HUES64 (cell line): ENCODE results near the gene ABCG4.
"Not testable (repeated sequence)": the region's sequence is repeated elsewhere in the genome, so short reads cannot be mapped to it uniquely, and the experiment has no call there.

Experiments
- H3K27ac ChIP-seq: 2 replicates; pipeline ENCODE4 v1.7.0; 2013; ENCODE audit warnings: low read depth, low read length, inconsistent platforms
- H3K27me3 ChIP-seq: 2 replicates; pipeline ENCODE4 v1.6.1; 2013; ENCODE audit warnings: mild to moderate bottlenecking, low read length; ENCODE audit not compliant: insufficient read depth
- H3K36me3 ChIP-seq: 2 replicates; pipeline ENCODE4 v1.6.1; 2013; ENCODE audit warnings: mild to moderate bottlenecking, low read length; ENCODE audit not compliant: insufficient read depth
- H3K4me1 ChIP-seq: 2 replicates; pipeline ENCODE4 v1.6.1; 2013; ENCODE audit warnings: mild to moderate bottlenecking, low read length, moderate library complexity; ENCODE audit not compliant: insufficient read depth
- H3K4me3 ChIP-seq: 2 replicates; pipeline ENCODE4 v1.5.1; 2013; ENCODE audit warnings: mild to moderate bottlenecking, low read length, moderate library complexity
- H3K9ac ChIP-seq: 2 replicates; pipeline ENCODE4 v1.6.1; 2013; ENCODE audit warnings: mild to moderate bottlenecking, low read depth, low read length
- H3K9me3 ChIP-seq: 2 replicates; pipeline ENCODE4 v1.6.1; 2013; ENCODE audit warnings: low read depth, low read length; ENCODE audit not compliant: insufficient read depth
- WGBS: fragments of 150-250, 120-280 bp; methylation state at CpG from one replicate; pipeline ENCODE4 v1.1.7; 2013; ENCODE audit warnings: missing lambda C conversion rate; 5-methylcytosine and 5-hydroxymethylcytosine counted together

ABCG4 gene

GRCh38 chr11:119196833-119197483 is 48.1 kb downstream of the ABCG4 start:
- Histone ChIP-seq H3K36me3 (no peaks in the 10 kb centered on the region), H3K4me3 (no peak overlapping the region), H3K27me3 (no peaks in the 10 kb centered on the region), H3K9me3 (no peaks in the 10 kb centered on the region), H3K9ac (no peak overlapping the region), H3K27ac (no peak overlapping the region), H3K4me1 (peaks cover 6% of the 10 kb centered on the region)
- 58% methylated on average over 4 of the region's 5 CpGs for WGBS

GRCh38 chr11:119198925-119199324 is 50.1 kb downstream of the ABCG4 start:
- Histone ChIP-seq H3K27me3 (no peaks in the 10 kb centered on the region), H3K4me1 (peaks cover 6% of the 10 kb centered on the region), H3K27ac (no peak overlapping the region), H3K9ac (no peak overlapping the region), H3K36me3 (no peaks in the 10 kb centered on the region), H3K9me3 (no peaks in the 10 kb centered on the region), H3K4me3 (no peak overlapping the region)
- 85% methylated on average over 6 of the region's 6 CpGs for WGBS

- 92% methylated on average over 5 of the region's 5 CpGs for WGBS
- not testable (repeated sequence) for H3K9ac ChIP-seq, H3K4me3 ChIP-seq, H3K9me3 ChIP-seq, H3K36me3 ChIP-seq, H3K4me1 ChIP-seq, H3K27me3 ChIP-seq, H3K27ac ChIP-seq
Observed at GRCh38 chr11:119201236-119201635, 52.4 kb downstream of the ABCG4 start.

- WGBS, result 90% methylated on average over 6 of the region's 7 CpGs
- no peaks in the 10 kb centered on the region for H3K9me3 ChIP-seq
- H3K36me3 ChIP-seq, result no peaks in the 10 kb centered on the region
- H3K27me3 ChIP-seq, result no peaks in the 10 kb centered on the region
- peaks cover 10% of the 10 kb centered on the region for H3K4me1 ChIP-seq
- no peak overlapping the region for H3K4me3 ChIP-seq
- no peak overlapping the region for H3K27ac ChIP-seq
- no peak overlapping the region for H3K9ac ChIP-seq
Observed at GRCh38 chr11:119202554-119202953, 53.7 kb downstream of the ABCG4 start.

- Histone ChIP-seq H3K27me3 (no peaks in the 10 kb centered on the region), H3K36me3 (no peaks in the 10 kb centered on the region), H3K4me1 (peaks cover 22% of the 10 kb centered on the region), H3K4me3 (no peak overlapping the region), H3K27ac (no peak overlapping the region), H3K9ac (no peak overlapping the region), H3K9me3 (no peaks in the 10 kb centered on the region)
- 96% methylated on average over 9 of the region's 9 CpGs for WGBS
Observed at GRCh38 chr11:119204066-119204465, 55.2 kb downstream of the ABCG4 start.

- Histone ChIP-seq H3K27me3 (no peaks in the 10 kb centered on the region), H3K4me1 (peaks cover 22% of the 10 kb centered on the region), H3K9me3 (no peaks in the 10 kb centered on the region), H3K9ac (no peak overlapping the region), H3K4me3 (peak overlapping the region; percentile 79), H3K36me3 (no peaks in the 10 kb centered on the region), H3K27ac (no peak overlapping the region)
- 50% methylated on average over 9 of the region's 10 CpGs for WGBS
Observed at GRCh38 chr11:119205080-119205479, 56.2 kb downstream of the ABCG4 start.

GRCh38 chr11:119205574-119206510 is 57.0 kb downstream of the ABCG4 start, which contains the start of gene CBL:
Gene CBL (plus strand): TSS chr11:119206339. CDS start chr11:119206418, 79 bp downstream.
- no peaks in the 10 kb centered on the region for H3K27me3 ChIP-seq
- 1% methylated on average over 87 of the region's 88 CpGs for whole genome bisulfite sequencing
- peaks cover 22% of the 10 kb centered on the region for H3K4me1 ChIP-seq
- no peaks in the 10 kb centered on the region for H3K9me3 ChIP-seq
- no peaks in the 10 kb centered on the region for H3K36me3 ChIP-seq
- peak within 1 kb of the TSS; percentile 79 for H3K4me3 ChIP-seq
- peak within 1 kb of the TSS; percentile 99 for H3K27ac ChIP-seq
- H3K9ac ChIP-seq, result peak within 1 kb of the TSS; percentile 91

- no peaks in the 10 kb centered on the region for H3K9me3 ChIP-seq
- peak overlapping the region; percentile 79 for H3K4me3 ChIP-seq
- H3K27me3 ChIP-seq, result no peaks in the 10 kb centered on the region
- no peaks in the 10 kb centered on the region for H3K36me3 ChIP-seq
- H3K4me1 ChIP-seq, result peaks cover 22% of the 10 kb centered on the region
- 1% methylated on average over 33 of the region's 41 CpGs for WGBS
- H3K27ac ChIP-seq, result peak overlapping the region; percentile 99
- H3K9ac ChIP-seq, result peak overlapping the region; percentile 91
Observed at GRCh38 chr11:119206511-119207414, 57.9 kb downstream of the ABCG4 start.

GRCh38 chr11:119207415-119207960 is 58.6 kb downstream of the ABCG4 start:
- 36% methylated on average over 7 of the region's 11 CpGs for WGBS
- Histone ChIP-seq H3K27me3 (no peaks in the 10 kb centered on the region), H3K4me1 (peaks cover 22% of the 10 kb centered on the region), H3K27ac (peak overlapping the region; percentile 99; the same call in 1 of the 2 replicates), H3K9ac (peak overlapping the region; percentile 69), H3K4me3 (peak overlapping the region; percentile 79), H3K36me3 (no peaks in the 10 kb centered on the region), H3K9me3 (no peaks in the 10 kb centered on the region)

GRCh38 chr11:119209186-119209585 is 60.3 kb downstream of the ABCG4 start:
- Histone ChIP-seq H3K9ac (no peak overlapping the region), H3K27ac (no peak overlapping the region), H3K9me3 (no peaks in the 10 kb centered on the region), H3K27me3 (no peaks in the 10 kb centered on the region), H3K4me3 (0 out of 2 replicates have a peak overlapping the region, but pooled peaks have one; percentile 3), H3K36me3 (no peaks in the 10 kb centered on the region), H3K4me1 (peaks cover 22% of the 10 kb centered on the region)
- WGBS, result 88% methylated on average over 7 of the region's 7 CpGs
